RWPE1 (cell line): Measurements from ENCODE around the gene LHFPL2.

Experiments
- CTCF ChIA-PET: fragments of 350-600 bp; sonication (Branson Sonifier 250); formaldehyde crosslinking; extraction: SDS; loops from one replicate; lab custom pipeline; 2021; lab: Yijun Ruan, JAX
- POLR2A ChIA-PET: fragments of 400-600 bp; formaldehyde crosslinking; extraction: SDS; loops from one replicate; lab custom pipeline; 2020; ENCODE audit warnings: antibody characterized with exemption; ENCODE audit not compliant: low non-redundant PET; lab: Yijun Ruan, JAX
- DNase-seq: peaks from one replicate; pipeline ENCODE4 v3.0.0; 2012; ENCODE audit warnings: low spot score
- H3K27ac ChIP-seq: fragments of 450-650 bp; 2 replicates; pipeline ENCODE4 v1.5.1; 2017
- TF ChIP-seq, protein P1 (sequence below): fragments of 450-650 bp; conservative IDR thresholded peaks from 2 replicates; pipeline ENCODE4 v1.5.1; 2017; ENCODE audit warnings: low read depth, mild to moderate bottlenecking

The LHFPL2 gene

DNA sequence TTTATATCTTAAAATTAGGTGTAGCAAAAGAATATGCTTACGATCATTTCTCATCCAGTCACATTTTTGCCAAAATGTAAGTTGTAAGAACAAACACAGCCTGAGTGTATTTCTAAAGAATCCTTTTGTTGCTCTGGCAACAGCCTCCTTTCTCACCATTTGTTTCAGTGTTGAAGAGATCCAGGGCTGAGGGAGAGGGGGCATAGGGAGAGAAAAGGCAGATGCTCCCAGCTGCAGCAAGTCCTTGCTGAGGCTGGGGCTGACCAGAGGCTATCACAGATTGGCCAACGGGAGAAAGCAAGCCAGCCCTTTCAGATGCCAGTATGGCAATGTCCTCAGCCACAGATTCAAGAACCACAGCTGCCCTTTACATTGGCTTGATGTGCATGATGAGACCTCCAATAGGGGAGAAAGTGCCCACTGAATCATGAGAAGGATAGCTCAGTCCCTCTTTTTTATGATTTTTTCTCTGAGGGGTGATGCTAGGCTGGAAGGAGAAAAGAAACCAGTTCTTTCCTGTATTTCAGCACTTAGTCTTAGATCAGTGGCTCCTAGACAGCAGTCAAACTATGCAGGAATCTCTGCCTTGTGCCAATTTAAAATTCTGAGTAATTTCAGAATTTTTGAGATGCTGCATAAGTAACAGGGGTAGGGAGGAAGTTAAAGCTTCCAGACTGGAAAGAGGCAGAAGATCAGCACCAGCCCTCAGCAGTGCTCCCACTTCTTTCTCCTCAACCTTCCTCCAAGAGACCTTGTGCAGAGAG lies 142.1 kb downstream of the LHFPL2 start:
- TF ChIP-seq, protein P1, sequence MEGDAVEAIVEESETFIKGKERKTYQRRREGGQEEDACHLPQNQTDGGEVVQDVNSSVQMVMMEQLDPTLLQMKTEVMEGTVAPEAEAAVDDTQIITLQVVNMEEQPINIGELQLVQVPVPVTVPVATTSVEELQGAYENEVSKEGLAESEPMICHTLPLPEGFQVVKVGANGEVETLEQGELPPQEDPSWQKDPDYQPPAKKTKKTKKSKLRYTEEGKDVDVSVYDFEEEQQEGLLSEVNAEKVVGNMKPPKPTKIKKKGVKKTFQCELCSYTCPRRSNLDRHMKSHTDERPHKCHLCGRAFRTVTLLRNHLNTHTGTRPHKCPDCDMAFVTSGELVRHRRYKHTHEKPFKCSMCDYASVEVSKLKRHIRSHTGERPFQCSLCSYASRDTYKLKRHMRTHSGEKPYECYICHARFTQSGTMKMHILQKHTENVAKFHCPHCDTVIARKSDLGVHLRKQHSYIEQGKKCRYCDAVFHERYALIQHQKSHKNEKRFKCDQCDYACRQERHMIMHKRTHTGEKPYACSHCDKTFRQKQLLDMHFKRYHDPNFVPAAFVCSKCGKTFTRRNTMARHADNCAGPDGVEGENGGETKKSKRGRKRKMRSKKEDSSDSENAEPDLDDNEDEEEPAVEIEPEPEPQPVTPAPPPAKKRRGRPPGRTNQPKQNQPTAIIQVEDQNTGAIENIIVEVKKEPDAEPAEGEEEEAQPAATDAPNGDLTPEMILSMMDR: no peak
- ChIA-PET POLR2A (no interaction called here), CTCF (interaction anchor here (0.7 kb wide), 1 partner anchor 49 kb away, joined by 3 read pairs; no protein-coding TSS in a partner anchor)
- H3K27ac ChIP-seq: no peak overlapping the region
- DNase-seq: no peak

DNA sequence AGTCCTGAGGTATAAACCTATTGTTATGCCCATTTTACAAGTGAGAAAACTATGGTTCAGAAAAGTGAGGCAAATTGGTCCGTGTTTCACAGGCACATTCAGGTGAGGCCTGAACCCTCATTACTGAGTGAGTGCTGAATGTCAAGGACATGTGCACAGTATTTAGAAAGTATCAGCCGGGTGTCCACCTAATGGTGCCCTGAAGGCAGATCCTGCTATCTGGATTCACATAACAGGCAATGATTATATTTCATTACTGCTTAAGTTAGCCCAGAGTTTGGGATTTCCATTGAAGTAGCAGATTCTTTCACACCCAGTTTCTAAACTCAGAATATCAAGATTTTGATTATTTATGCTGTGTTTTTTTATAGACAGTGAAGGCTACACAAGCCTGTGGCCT lies 142.7 kb downstream of the LHFPL2 start:
- DNase-seq: no peak
- no peak overlapping the region for H3K27ac ChIP-seq
- CTCF ChIA-PET: interaction anchor here (1.2 to 1.6 kb wide), 2 partner anchors 121 to 460 kb away, joined by 3 to 4 read pairs; no protein-coding TSS in a partner anchor
- TF ChIP-seq, protein P1: no peak
- POLR2A ChIA-PET: no interaction called here

DNA sequence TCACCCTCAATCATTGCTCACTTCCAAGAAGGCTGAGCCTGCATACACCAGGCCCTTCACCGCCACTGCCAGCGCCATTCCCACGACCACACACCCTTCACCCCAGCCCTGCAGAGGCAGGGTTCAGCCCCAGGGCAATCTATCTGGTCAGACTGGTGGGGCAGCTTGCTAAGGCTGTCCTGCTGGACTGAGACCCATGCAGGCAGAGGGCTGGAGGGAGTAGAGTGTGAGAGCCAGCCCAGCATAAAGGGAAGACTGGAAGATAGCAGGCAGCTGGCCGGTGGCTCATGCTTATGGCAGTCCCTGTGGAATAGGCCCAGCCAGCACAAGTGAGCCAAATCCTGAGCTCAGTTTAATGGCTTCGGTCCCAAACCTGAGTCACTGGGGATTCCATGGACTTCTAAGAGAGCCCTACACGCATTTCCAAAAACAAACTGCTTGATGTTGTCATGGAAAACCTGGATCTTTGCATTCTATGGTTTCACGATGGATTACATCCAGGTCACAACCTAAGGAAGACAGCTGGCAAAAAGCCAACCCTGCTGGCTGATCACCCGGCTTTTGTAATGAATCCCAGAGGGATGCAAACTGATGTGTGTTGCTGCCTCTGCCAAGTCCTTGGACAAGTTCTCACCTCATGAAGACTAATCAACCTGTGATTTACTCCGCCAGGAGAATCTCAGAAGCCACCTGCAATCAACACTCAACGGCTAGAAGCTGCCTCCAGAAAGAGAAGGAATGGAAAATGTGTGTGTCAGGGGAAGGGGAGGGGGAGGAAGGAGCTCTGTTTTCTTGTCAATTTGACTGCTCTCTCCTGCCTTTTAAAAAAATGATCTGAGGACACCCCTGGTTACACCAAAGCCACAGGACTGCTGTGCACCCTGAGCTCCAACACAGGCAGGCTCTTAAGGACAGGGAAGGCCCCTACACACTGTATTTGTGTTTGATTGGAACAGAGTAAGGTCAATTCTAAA lies 143.6 kb downstream of the LHFPL2 start:
- H3K27ac ChIP-seq: peak overlapping the region; percentile 83
- ChIA-PET CTCF (interaction anchor here (0.5 to 1.6 kb wide), 6 partner anchors 25 to 461 kb away, joined by 3 to 5 read pairs (median 4); no protein-coding TSS in a partner anchor), POLR2A (interaction anchor here (0.7 kb wide), 1 partner anchor 1750 kb away, joined by 3 read pairs; no protein-coding TSS in a partner anchor)
- TF ChIP-seq, protein P1: no peak
- peak; percentile 90 for DNase-seq

DNA sequence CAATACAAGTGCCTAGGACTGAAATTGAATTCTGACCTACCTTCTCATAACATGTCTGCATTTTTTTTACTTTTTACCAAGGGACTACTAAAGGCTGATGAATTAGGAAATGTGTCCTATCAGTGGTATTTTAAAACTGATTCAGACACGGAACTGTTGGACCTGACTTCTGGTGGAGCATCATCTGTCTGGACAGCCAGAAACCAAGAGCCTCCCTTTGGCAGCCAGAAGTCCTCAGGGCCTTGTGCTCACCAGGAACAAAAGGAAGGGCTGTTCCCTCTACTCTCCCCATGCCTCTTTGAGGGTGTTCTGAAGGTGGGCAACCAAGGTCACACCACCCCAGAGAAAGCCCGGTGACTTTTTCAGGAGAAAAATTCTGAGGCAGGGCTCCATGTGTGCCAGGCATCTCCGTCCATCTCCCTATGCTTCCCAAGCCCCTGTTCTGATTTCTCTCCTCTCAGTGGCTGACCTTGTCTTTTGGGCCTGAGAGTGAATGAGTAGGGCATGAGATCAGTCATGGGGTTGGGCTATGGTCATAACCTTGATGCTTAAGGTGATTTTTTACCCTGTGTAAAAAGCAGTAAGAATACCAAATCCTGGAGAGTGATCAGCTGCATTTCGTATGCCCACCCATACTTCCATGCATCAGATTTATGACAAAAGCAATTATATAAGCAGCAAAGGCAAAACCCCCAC lies 144.5 kb downstream of the LHFPL2 start:
- ChIA-PET CTCF (interaction anchor here (1.2 to 1.6 kb wide), 2 partner anchors 123 to 134 kb away, joined by 3 to 4 read pairs; no protein-coding TSS in a partner anchor), POLR2A (no interaction called here)
- DNase-seq: no peak
- TF ChIP-seq, protein P1: no peak
- peak overlapping the region; percentile 83 for H3K27ac ChIP-seq

DNA sequence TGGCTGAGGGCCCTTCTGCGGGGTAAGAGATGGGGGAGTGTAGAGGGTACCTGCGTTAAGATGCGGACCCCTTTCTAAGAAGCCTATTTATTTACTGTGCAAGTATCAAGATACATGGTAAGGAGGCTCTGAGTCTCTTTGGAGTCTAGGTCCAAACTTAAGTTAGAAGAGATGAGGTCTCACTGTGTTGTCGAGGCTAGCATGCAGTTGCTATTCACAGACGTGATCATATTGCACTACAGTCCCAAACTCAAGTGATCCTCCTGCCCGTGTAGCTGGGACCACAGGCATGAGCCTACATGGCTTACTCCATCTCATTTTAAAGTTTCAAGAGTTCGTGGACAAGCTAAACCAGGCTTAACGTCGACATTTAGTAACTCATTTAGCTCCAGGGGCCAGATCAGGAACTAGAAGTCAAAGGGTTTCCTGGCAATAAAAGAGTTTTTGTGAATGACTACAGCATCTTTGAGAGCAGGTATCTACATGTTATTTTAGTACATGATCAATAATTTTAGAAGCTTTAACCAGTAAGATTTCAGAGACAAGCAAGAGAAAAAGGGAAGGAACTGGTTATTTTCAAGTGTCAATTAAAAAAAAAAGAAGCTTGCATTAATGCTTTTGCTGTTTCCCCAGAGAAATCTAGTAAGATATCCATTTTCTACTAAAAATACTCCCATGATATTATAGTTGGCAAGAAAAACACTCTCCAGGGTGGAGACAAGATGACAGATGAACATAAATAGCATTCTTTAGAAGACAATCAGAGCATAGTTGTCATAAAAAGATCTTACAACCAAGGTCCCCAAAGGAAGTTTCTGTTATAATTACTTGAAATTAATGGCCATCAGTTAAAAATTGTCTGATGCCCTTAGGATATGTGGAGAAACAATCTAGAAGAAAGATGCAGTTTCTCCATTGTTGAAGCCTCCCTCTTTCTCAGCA lies 146.9 kb downstream of the LHFPL2 start:
- ChIA-PET POLR2A (no interaction called here), CTCF (no interaction called here)
- no peak for DNase-seq
- H3K27ac ChIP-seq: no peak overlapping the region
- TF ChIP-seq, protein P1: no peak
